Naive B cell (primary cell): ENCODE data around the gene PID1. TPM values are rescaled to one million over a fixed set of nuclear protein-coding genes. Genes with fewer than 3 reads are reported as not detected.

Experiments used
- ATAC-seq, 2 donors: fragments of 150-1000 bp; cut with Tn5 transposase; 2 replicates each; pipeline ENCODE4 v1.10.0; 2021; ENCODE audit warnings: low read depth in 2 of 2, mild to moderate bottlenecking in 2 of 2, moderate library complexity in 2 of 2
- DNase-seq: peaks from one replicate; pipeline ENCODE4 v3.0.0; 2022
- H3K27ac Mint-ChIP-seq, 6 donors: one replicate each; pipeline ENCODE4 v1.8.0; 2020 to 2022; ENCODE audit warnings: mild to moderate bottlenecking in 6 of 6, mixed read lengths in 6 of 6, moderate library complexity in 5 of 6, inconsistent platforms in 2 of 6
- H3K27me3 Mint-ChIP-seq, 3 donors: one replicate each; pipeline ENCODE4 v1.8.0; 2021 to 2022; ENCODE audit warnings: mixed read lengths in 3 of 3, mild to moderate bottlenecking in 1 of 3
- H3K36me3 Mint-ChIP-seq, 2 donors: one replicate each; pipeline ENCODE4 v1.8.0; 2020 to 2022; ENCODE audit warnings: mixed read lengths in 2 of 2, inconsistent platforms in 1 of 2, mild to moderate bottlenecking in 1 of 2
- H3K4me1 Mint-ChIP-seq, 3 donors: one replicate each; pipeline ENCODE4 v1.8.0; 2020 to 2022; ENCODE audit warnings: mixed read lengths in 3 of 3, inconsistent platforms in 1 of 3, mild to moderate bottlenecking in 1 of 3, moderate library complexity in 1 of 3
- H3K4me3 Mint-ChIP-seq, 8 donors: one replicate each; pipeline ENCODE4 v1.8.0; 2020 to 2022; ENCODE audit warnings: mild to moderate bottlenecking in 8 of 8, mixed read lengths in 8 of 8, moderate library complexity in 8 of 8, inconsistent platforms in 2 of 8
- H3K9me3 Mint-ChIP-seq, 7 donors: one replicate each; pipeline ENCODE4 v1.8.0; 2020 to 2022; ENCODE audit warnings: mixed read lengths in 7 of 7, mild to moderate bottlenecking in 5 of 7, inconsistent platforms in 2 of 7, moderate library complexity in 1 of 7
- polyA plus RNA-seq, 6 donors: library from polyadenylated mRNA; unstranded; fragments of 300-500 nt; fragmentation: Illumina TruSeq; gene quantifications; one replicate each; pipeline ENCODE4 v1.2.3, GENCODE V29; 2021; ENCODE audit warnings: low read depth in 6 of 6

PID1 gene, protein sequence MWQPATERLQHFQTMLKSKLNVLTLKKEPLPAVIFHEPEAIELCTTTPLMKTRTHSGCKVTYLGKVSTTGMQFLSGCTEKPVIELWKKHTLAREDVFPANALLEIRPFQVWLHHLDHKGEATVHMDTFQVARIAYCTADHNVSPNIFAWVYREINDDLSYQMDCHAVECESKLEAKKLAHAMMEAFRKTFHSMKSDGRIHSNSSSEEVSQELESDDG
- polyA plus RNA-seq, result under 1 TPM in 2 of 6 donors, not detected in 4; 0.17 to 0.42 TPM

DNA sequence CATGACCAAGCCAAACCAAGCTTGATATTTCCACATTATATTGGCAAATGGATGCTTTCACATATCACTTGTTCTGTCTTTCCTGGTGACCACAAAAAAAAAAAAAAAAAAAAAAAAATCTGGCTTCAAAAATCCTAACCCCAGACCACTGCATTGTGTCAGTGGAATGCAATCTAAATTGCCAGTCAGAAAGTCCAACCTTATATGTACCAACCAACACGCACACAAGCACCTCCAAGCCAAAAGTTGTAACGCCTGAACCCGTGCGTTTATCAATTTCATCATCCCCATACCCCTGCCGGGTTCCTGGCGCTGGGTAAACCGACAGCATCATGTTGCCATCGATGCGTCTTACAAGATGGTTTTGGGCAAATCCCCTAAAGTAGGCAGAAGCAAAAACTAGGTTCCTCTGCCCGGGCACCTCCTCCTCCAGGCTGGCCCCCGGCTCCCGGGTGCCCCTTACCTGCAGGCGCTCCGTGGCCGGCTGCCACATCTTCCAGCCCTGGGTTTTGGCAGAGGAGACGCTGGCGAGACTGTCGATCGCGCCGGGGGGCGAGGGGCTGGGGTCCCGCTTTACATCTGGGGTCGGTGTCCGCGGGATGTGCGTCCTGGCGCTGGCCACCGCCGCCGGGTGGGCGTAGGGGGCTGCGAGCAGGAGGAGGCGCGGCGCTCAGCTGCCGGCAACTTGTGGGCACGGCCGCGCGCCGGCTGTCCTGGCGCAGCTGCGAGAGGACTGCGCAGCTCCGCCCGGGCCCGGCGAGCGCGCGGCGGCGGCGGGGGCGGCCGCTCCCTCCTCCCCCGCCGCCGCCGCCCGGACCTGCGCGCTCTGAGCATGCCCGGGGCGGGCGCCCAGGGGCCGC is at the start of gene PID1:
Gene PID1, minus strand, starts transcription at position 737 of the 860 bp plus-strand sequence. Its CDS starts 244 bp downstream, at position 493.
- no peak for ATAC-seq
- H3K36me3 Mint-ChIP-seq, result no peaks in the 10 kb centered on the region
- peak within 1 kb of the TSS in 1 of 6 donors; percentile 46 for H3K27ac Mint-ChIP-seq
- no peak for DNase-seq
- peaks cover 0 to 6% (median 3%) of the 10 kb centered on the region in 3 donors for H3K4me1 Mint-ChIP-seq
- peak within 1 kb of the TSS in 1 of 8 donors; percentile 0 for H3K4me3 Mint-ChIP-seq
- peaks cover 0 to 2% (median 0%) of the 10 kb centered on the region in 7 donors for H3K9me3 Mint-ChIP-seq
- H3K27me3 Mint-ChIP-seq, result peaks cover 42 to 48% (median 48%) of the 10 kb centered on the region in 3 donors

DNA sequence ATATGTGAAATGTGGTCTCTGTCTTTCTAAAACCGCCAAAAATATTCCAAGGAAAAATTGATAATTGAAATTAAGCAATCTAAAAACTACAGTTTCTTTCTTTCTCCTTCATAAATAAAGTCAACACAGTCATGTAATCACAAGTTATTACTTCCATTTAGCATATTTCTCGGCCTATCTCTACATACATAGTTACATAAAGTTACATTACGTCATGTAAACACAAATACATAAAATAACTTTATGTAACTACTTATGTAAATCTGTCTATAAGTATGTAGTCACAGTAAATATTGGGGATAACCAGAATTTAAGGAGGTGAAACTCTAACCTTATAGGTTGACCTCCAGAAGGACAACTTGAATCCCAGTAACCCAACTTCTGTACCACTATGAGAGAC is 48.5 kb upstream of the PID1 start:
- ATAC-seq, result no peak
- Mint-ChIP-seq H3K27me3 (peaks cover 0 to 17% (median 9%) of the 10 kb centered on the region in 3 donors), H3K9me3 (peaks cover 0 to 14% (median 7%) of the 10 kb centered on the region in 7 donors), H3K4me3 (no peak overlapping the region), H3K4me1 (no peaks in the 10 kb centered on the region), H3K36me3 (peaks cover 0 to 8% of the 10 kb centered on the region in 2 donors), H3K27ac (no peak overlapping the region)
- DNase-seq, result no peak

DNA sequence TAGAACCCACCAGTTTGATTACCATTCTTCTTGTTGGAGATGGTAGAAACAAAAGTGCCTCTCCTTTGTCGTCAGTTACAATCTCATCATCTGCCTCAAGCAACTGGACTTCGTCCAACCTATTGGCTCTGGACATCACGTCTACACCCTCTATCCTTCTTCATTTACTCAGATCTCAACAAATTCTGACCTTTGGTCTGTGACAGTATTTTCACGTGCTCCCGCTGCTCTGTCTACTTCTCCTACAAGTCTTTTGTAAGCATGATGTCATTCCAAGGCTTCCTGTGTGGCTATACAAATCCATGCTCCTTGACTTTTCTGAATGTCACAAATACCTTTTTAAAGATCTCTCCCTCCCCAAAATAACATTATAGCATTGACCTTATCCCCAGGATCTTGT is 43.0 kb upstream of the PID1 start:
- Mint-ChIP-seq H3K27ac (no peak overlapping the region), H3K9me3 (peaks cover 0 to 7% (median 0%) of the 10 kb centered on the region in 7 donors), H3K36me3 (no peaks in the 10 kb centered on the region), H3K27me3 (no peaks in the 10 kb centered on the region), H3K4me1 (no peaks in the 10 kb centered on the region), H3K4me3 (no peak overlapping the region)
- no peak for ATAC-seq
- DNase-seq, result no peak

DNA sequence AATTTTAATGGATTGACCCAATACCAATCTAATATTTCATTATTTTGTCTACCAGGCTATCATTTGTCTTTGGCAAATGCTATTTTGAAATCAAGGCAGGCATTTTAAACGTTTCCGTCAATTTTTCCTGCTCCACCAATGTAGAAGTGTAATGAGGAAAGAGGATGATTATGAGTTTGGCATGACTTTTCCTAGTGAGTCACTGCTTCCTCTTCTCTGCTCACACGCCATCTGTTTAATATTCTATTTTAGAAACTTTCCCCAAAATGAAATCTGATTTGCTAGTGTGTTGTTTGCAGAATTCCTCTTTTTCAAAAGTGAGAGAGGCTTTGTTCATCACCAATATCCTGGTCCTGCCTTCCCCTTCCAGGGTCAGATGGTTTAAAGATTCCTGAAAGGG is 42.5 kb upstream of the PID1 start:
- no peak overlapping the region for H3K4me3 Mint-ChIP-seq
- H3K27me3 Mint-ChIP-seq, result no peaks in the 10 kb centered on the region
- H3K27ac Mint-ChIP-seq, result no peak overlapping the region
- no peak for DNase-seq
- H3K9me3 Mint-ChIP-seq, result peaks cover 0 to 7% (median 0%) of the 10 kb centered on the region in 7 donors
- no peak for ATAC-seq
- no peaks in the 10 kb centered on the region for H3K36me3 Mint-ChIP-seq
- no peaks in the 10 kb centered on the region for H3K4me1 Mint-ChIP-seq

DNA sequence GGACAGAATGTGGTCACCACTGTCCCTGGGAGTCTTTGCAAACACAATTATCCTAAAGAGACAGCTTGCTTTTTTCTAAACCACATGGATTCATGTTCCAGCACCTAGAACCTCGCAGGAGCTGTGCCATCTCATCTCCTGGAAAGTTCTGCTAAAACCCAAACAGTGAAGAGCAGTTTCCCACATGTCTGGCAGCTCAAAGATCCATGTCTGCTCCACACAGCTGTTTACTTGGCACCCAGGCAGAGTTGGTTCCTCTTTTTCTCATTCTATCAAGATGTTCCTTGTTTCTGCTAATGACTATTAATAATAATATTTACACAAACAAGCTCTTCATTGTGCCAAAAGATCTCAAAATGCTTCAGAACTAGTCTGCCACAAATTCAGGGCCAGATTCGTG is 30.1 kb upstream of the PID1 start:
- Mint-ChIP-seq H3K36me3 (no peaks in the 10 kb centered on the region), H3K27ac (no peak overlapping the region), H3K4me3 (no peak overlapping the region), H3K4me1 (no peaks in the 10 kb centered on the region), H3K27me3 (peaks cover 0 to 20% (median 11%) of the 10 kb centered on the region in 3 donors), H3K9me3 (peaks cover 0 to 3% (median 0%) of the 10 kb centered on the region in 7 donors)
- ATAC-seq (no peak), DNase-seq (no peak)

DNA sequence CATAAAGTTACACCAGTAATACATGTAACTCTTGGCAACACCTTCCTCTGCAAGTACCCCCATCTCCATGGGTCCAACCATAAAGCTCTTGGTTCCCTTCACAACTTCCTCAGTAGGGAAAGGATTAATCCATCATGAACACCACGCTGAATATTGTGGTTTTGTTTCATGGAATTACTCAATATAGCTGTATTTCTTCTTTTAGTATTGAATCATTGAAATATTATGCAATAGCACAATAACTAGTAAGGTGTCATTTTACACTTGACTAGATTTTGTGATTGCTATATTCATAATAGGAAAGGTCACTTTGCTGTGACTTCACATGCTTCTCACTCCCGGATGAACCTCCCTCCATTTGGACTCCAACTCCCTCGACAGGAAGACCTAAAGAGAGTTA is 29.7 kb upstream of the PID1 start:
- ATAC-seq (no peak), DNase-seq (no peak)
- H3K36me3 Mint-ChIP-seq, result no peaks in the 10 kb centered on the region
- no peak overlapping the region for H3K27ac Mint-ChIP-seq
- peaks cover 0 to 3% (median 0%) of the 10 kb centered on the region in 7 donors for H3K9me3 Mint-ChIP-seq
- H3K4me3 Mint-ChIP-seq, result no peak overlapping the region
- H3K27me3 Mint-ChIP-seq, result peaks cover 0 to 20% (median 11%) of the 10 kb centered on the region in 3 donors
- H3K4me1 Mint-ChIP-seq, result no peaks in the 10 kb centered on the region

DNA sequence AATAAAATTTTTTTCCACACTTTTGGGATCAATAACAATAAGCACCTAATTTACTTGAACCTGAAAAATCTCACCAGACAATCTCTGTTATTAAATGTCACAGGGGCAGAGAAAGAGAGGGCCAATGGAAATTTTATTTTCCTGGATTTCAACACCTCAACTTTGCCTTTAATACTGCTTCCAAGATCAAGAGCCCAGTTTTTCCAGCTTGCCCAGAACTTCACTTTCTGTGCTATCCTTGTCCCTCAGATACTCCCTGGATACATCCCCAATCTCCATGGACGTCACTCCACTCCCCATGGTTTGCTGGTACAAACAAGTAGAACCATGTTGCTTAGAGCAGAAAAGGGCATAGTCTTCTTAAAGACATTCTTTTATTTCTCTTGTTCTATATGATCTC is 29.3 kb upstream of the PID1 start:
- peaks cover 0 to 3% (median 0%) of the 10 kb centered on the region in 7 donors for H3K9me3 Mint-ChIP-seq
- no peaks in the 10 kb centered on the region for H3K36me3 Mint-ChIP-seq
- no peak overlapping the region for H3K4me3 Mint-ChIP-seq
- ATAC-seq (no peak), DNase-seq (no peak)
- H3K4me1 Mint-ChIP-seq, result no peaks in the 10 kb centered on the region
- peaks cover 0 to 20% (median 11%) of the 10 kb centered on the region in 3 donors for H3K27me3 Mint-ChIP-seq
- no peak overlapping the region for H3K27ac Mint-ChIP-seq

DNA sequence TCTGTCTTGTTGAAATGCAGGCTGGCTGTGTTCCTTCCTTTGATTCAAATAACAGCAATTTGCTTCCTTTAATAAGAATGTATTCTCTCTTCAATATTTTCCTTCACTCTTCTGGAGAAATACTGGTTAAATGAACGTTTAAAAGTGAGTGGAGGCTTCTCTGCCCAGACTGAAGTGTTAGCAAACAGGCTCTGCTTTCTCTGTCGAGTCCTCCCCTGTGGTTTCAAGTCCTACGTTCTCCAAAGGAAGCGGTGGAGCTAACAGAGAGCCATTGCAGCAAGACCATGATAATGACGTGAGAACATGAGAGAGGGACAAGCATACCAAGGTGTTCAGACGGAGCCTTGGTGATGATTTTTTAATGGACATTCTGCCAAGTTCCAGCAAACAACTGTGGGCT is 26.2 kb upstream of the PID1 start:
- H3K4me3 Mint-ChIP-seq, result no peak overlapping the region
- no peak for ATAC-seq
- H3K4me1 Mint-ChIP-seq, result no peaks in the 10 kb centered on the region
- no peaks in the 10 kb centered on the region for H3K36me3 Mint-ChIP-seq
- no peak for DNase-seq
- H3K9me3 Mint-ChIP-seq, result peaks cover 0 to 3% (median 0%) of the 10 kb centered on the region in 7 donors
- H3K27ac Mint-ChIP-seq, result no peak overlapping the region
- peaks cover 0 to 25% (median 11%) of the 10 kb centered on the region in 3 donors for H3K27me3 Mint-ChIP-seq

DNA sequence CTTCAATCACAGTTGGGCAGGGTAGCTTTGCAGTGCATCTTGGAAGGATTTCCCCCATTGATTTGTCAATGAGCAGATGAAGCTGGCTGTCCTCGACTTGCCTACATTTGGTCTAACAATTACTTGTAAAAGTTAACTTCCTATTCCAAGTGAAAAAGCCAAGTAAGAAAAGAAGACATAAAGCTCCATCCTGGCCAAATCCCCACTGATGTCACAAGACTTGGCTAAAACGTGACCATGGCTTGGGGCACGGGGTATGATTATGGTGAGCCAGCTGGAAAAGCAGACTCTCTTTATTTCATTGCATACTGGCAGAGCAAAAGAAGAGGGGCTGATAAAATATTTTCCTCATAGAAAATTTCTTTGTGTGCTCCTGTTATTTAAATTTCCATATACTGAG is 25.4 kb upstream of the PID1 start:
- H3K4me3 Mint-ChIP-seq, result no peak overlapping the region
- no peaks in the 10 kb centered on the region for H3K4me1 Mint-ChIP-seq
- peaks cover 0 to 3% (median 0%) of the 10 kb centered on the region in 7 donors for H3K9me3 Mint-ChIP-seq
- DNase-seq (no peak), ATAC-seq (no peak)
- H3K27me3 Mint-ChIP-seq, result peaks cover 0 to 26% (median 11%) of the 10 kb centered on the region in 3 donors
- no peaks in the 10 kb centered on the region for H3K36me3 Mint-ChIP-seq
- H3K27ac Mint-ChIP-seq, result no peak overlapping the region

DNA sequence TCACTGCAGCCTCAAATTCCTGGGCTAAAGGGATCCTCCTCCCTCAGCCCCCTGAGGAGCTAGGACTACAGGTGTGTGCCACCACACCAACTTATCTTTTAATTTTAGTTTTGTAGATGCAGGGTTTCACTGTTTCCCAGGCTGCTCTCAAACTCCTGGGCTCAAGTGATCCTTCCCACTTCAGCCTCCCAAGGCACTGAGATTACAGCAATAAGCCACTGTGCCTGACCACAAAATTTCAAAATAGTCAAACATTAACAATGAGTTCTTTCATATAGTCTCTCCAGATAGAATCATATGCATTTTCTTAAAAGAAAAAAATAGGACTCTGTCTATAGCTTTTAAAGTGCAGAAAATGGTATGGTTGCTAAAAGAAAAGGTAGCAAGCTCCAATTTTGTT is 24.9 kb upstream of the PID1 start:
- Mint-ChIP-seq H3K4me3 (no peak overlapping the region), H3K27me3 (peaks cover 0 to 27% (median 11%) of the 10 kb centered on the region in 3 donors), H3K9me3 (peaks cover 0 to 3% (median 0%) of the 10 kb centered on the region in 7 donors), H3K36me3 (no peaks in the 10 kb centered on the region), H3K4me1 (no peaks in the 10 kb centered on the region), H3K27ac (no peak overlapping the region)
- ATAC-seq (no peak), DNase-seq (no peak)

DNA sequence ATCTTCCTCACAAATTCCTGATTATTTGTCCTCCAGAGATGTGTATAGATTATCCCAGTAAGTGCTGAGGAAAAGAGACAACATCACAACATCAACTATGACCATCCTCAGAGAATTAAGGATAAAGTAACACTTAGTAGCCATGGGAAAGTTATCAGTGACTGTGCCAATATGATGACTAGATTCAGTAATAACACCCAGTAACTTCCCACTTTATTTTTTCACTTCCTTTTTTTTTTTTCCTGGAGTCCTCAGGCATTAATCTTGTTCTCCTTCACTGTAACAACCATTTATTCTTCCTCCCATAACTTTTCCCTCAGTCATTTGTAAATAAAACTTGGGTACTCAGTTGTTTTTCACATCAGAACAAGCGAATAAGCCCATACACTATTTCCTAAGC is 16.7 kb upstream of the PID1 start:
- H3K4me1 Mint-ChIP-seq, result peaks cover 0 to 9% (median 6%) of the 10 kb centered on the region in 3 donors
- ATAC-seq (no peak), DNase-seq (no peak)
- peak overlapping the region in 1 of 6 donors; percentile 36 for H3K27ac Mint-ChIP-seq
- peaks cover 0 to 11% (median 11%) of the 10 kb centered on the region in 3 donors for H3K27me3 Mint-ChIP-seq
- H3K36me3 Mint-ChIP-seq, result peaks cover 0 to 7% of the 10 kb centered on the region in 2 donors
- H3K9me3 Mint-ChIP-seq, result peaks cover 0 to 10% (median 5%) of the 10 kb centered on the region in 7 donors
- no peak overlapping the region for H3K4me3 Mint-ChIP-seq

DNA sequence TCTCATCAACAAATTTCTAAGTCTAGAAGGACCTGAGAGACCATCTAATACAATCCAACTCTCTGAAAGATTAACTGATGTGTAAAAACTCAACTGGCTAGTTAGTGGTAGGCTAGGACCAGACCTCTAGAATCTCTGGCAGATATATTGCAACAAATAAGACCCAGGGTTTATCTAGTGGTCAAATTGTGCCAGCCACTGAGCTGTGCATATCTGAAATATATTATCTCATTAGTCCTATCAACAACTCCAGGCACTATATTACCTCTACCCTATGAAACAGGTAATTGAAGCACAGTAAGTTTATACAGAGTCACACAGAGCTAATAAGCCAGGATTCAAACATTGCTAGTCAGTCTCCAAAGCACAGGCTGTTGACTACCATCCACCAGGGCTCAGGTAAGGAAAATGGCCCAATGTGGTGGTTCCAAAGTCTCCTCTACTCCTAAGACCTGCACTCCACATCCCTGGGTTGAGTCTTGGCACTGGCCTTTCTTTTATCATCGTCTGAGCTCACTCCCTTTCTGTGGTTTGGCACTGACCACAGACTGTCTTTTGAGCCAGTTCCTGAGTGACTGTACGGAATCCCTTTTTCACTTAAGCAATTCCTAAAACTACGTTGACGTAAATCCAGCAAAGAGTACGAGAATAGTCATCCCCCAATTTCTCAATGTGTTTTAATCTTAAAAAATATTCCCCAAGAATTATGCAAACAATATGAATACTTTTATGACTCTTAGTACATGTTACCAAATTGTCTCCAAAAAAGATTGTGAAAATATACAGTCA is 11.9 kb upstream of the PID1 start:
- ATAC-seq (no peak), DNase-seq (no peak)
- Mint-ChIP-seq H3K4me3 (no peak overlapping the region), H3K27me3 (peaks cover 0 to 9% (median 7%) of the 10 kb centered on the region in 3 donors), H3K27ac (no peak overlapping the region), H3K4me1 (peaks cover 0 to 3% (median 3%) of the 10 kb centered on the region in 3 donors), H3K9me3 (peaks cover 0 to under 1% (median 0%) of the 10 kb centered on the region in 7 donors), H3K36me3 (no peaks in the 10 kb centered on the region)

DNA sequence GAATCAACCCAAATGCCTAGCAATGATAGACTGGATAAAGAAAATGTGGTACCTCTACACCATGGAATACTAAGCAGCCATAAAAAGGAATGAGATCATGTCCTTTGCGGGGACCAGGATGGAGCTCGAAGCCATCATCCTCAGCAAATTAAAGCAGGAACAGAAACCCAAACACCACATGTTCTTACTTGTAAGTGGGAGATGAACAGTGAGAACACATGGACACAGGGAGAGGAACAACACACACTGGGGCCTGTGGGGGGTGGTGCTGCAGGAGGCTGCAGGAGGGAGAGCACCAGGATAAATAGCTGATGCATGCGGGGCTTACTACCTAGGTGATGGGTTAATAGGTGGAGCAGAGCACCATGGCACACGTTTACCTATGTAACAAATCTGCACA is 8.4 kb upstream of the PID1 start:
- no peak overlapping the region for H3K4me3 Mint-ChIP-seq
- DNase-seq (no peak), ATAC-seq (no peak)
- peaks cover 0 to 5% (median 0%) of the 10 kb centered on the region in 7 donors for H3K9me3 Mint-ChIP-seq
- H3K36me3 Mint-ChIP-seq, result no peaks in the 10 kb centered on the region
- peaks cover 12 to 21% (median 14%) of the 10 kb centered on the region in 3 donors for H3K27me3 Mint-ChIP-seq
- H3K4me1 Mint-ChIP-seq, result no peaks in the 10 kb centered on the region
- H3K27ac Mint-ChIP-seq, result no peak overlapping the region
